ENCODE results near the gene ATG4A. TPM values are rescaled to one million over a fixed set of nuclear protein-coding genes. Genes with fewer than 3 reads are reported as not detected.

The ATG4A gene
- total and polyA plus RNA-seq, 9 of the 15 experiments (the other 6 are each of a cell fraction or from before 2014, with no cell fraction given), result 7.3 to 24.5 (median 16.6) TPM

DNA sequence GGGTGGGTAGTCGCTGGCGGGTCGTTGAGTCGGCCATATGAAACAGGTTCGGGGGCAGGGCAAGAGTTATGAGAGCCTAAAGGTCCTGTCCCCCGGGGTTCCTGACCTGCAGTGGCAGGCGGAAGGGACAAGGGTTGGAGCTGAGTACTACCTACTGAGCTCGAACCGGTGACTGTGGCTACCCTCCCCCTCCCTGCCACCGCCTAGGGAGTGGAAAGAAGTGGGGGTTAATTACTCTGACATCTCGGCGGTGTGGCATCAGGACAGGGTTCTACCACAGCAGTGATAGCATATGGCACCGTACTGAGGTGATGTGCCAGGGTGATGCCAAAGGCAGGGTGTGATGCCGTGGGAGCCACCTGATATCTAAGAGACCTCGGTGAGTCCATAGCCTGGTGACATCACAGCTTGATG, 307 bp downstream of the ATG4A start (continued):
- TF ChIP-seq, protein P1, sequence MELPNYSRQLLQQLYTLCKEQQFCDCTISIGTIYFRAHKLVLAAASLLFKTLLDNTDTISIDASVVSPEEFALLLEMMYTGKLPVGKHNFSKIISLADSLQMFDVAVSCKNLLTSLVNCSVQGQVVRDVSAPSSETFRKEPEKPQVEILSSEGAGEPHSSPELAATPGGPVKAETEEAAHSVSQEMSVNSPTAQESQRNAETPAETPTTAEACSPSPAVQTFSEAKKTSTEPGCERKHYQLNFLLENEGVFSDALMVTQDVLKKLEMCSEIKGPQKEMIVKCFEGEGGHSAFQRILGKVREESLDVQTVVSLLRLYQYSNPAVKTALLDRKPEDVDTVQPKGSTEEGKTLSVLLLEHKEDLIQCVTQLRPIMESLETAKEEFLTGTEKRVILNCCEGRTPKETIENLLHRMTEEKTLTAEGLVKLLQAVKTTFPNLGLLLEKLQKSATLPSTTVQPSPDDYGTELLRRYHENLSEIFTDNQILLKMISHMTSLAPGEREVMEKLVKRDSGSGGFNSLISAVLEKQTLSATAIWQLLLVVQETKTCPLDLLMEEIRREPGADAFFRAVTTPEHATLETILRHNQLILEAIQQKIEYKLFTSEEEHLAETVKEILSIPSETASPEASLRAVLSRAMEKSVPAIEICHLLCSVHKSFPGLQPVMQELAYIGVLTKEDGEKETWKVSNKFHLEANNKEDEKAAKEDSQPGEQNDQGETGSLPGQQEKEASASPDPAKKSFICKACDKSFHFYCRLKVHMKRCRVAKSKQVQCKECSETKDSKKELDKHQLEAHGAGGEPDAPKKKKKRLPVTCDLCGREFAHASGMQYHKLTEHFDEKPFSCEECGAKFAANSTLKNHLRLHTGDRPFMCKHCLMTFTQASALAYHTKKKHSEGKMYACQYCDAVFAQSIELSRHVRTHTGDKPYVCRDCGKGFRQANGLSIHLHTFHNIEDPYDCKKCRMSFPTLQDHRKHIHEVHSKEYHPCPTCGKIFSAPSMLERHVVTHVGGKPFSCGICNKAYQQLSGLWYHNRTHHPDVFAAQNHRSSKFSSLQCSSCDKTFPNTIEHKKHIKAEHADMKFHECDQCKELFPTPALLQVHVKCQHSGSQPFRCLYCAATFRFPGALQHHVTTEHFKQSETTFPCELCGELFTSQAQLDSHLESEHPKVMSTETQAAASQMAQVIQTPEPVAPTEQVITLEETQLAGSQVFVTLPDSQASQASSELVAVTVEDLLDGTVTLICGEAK (IDR thresholded peaks at IDR 0.05), result peak; percentile 53
- TF ChIP-seq, protein P1 (CRISPR knock-in tag; IDR thresholded peaks at IDR 0.05), result no peak
- TF ChIP-seq NCOA1 (IDR thresholded peaks at IDR 0.05; ENCODE audit: low read depth) (0 out of 2 replicates have a peak, but pooled peaks have one; percentile 23), NR2C2 (CRISPR knock-in tag; IDR thresholded peaks at IDR 0.05) (no peak), NR2C2 (tag; IDR thresholded peaks at IDR 0.05) (peak; percentile 83), TFAP4 (CRISPR knock-in tag; IDR thresholded peaks at IDR 0.05; ENCODE audit: borderline replicate concordance) (peak; percentile 31; the same call in 1 of the 2 replicates), ZNF41 (CRISPR knock-in tag; conservative IDR thresholded peaks at IDR 0.05) (no peak), SIN3A (IDR thresholded peaks at IDR 0.05; ENCODE audit: borderline replicate concordance in 2 of 2, control insufficient read depth in 1 of 2, low read depth in 2 of 2, low read length in 2 of 2) (peak in 1 of 2 experiments; percentile 53; a peak in 1 of 4 replicates), TAL1 (IDR thresholded peaks at IDR 0.05) (no peak), WHSC1 (IDR thresholded peaks at IDR 0.05; ENCODE audit: low read length) (no peak)
- TF ChIP-seq, protein P2, sequence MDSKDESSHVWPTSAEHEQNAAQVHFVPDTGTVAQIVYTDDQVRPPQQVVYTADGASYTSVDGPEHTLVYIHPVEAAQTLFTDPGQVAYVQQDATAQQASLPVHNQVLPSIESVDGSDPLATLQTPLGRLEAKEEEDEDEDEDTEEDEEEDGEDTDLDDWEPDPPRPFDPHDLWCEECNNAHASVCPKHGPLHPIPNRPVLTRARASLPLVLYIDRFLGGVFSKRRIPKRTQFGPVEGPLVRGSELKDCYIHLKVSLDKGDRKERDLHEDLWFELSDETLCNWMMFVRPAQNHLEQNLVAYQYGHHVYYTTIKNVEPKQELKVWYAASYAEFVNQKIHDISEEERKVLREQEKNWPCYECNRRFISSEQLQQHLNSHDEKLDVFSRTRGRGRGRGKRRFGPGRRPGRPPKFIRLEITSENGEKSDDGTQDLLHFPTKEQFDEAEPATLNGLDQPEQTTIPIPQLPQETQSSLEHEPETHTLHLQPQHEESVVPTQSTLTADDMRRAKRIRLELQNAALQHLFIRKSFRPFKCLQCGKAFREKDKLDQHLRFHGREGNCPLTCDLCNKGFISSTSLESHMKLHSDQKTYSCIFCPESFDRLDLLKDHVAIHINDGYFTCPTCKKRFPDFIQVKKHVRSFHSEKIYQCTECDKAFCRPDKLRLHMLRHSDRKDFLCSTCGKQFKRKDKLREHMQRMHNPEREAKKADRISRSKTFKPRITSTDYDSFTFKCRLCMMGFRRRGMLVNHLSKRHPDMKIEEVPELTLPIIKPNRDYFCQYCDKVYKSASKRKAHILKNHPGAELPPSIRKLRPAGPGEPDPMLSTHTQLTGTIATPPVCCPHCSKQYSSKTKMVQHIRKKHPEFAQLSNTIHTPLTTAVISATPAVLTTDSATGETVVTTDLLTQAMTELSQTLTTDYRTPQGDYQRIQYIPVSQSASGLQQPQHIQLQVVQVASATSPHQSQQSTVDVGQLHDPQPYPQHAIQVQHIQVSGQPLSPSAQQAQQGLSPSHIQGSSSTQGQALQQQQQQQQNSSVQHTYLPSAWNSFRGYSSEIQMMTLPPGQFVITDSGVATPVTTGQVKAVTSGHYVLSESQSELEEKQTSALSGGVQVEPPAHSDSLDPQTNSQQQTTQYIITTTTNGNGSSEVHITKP (IDR thresholded peaks at IDR 0.05; ENCODE audit: partially characterized antibody), result no peak
- TF ChIP-seq, protein P3, sequence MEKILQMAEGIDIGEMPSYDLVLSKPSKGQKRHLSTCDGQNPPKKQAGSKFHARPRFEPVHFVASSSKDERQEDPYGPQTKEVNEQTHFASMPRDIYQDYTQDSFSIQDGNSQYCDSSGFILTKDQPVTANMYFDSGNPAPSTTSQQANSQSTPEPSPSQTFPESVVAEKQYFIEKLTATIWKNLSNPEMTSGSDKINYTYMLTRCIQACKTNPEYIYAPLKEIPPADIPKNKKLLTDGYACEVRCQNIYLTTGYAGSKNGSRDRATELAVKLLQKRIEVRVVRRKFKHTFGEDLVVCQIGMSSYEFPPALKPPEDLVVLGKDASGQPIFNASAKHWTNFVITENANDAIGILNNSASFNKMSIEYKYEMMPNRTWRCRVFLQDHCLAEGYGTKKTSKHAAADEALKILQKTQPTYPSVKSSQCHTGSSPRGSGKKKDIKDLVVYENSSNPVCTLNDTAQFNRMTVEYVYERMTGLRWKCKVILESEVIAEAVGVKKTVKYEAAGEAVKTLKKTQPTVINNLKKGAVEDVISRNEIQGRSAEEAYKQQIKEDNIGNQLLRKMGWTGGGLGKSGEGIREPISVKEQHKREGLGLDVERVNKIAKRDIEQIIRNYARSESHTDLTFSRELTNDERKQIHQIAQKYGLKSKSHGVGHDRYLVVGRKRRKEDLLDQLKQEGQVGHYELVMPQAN (IDR thresholded peaks at IDR 0.05; ENCODE audit: borderline replicate concordance), result peak; percentile 63; the same call in 1 of the 2 replicates

Data from K562 (cell line).